NB4 (cell line): Measurements from ENCODE around the gene DSCAML1.

ENCODE experiments used
- CTCF ChIP-seq: IDR thresholded peaks from one replicate; pipeline ENCODE4 v1.5.1; 2012; ENCODE audit warnings: low read depth, low read length
- MAX ChIP-seq: IDR thresholded peaks from 2 replicates; pipeline ENCODE4 v1.6.1; 2011; ENCODE audit warnings: low read depth, low read length

GRCh38 chr11:117704395-117705100 lies 92.5 kb downstream of the DSCAML1 start:
- TF ChIP-seq CTCF, result no peak
- no peak for TF ChIP-seq MAX
